Left colon (tissue), 2 donors: Measurements from ENCODE around the gene SS18L1. TPM values are rescaled to one million over a fixed set of nuclear protein-coding genes. Genes with fewer than 3 reads are reported as not detected.

ENCODE experiments used
- ATAC-seq: fragments of 200-7000 bp; cut with Tn5 transposase; one replicate; pipeline ENCODE4 v1.9.1; 2020; ENCODE audit warnings: mild to moderate bottlenecking, moderate library complexity
- DNase-seq, 2 donors: peaks; one replicate each; pipeline ENCODE4 v3.0.0-alpha.2; 2020
- intact Hi-C, 2 donors: fragments of 100-400 bp; cut with DNase I in 1 of 2; cut with micrococcal nuclease in 1 of 2; formaldehyde crosslinking; loops; one replicate each; pipeline versions ENCODE4 v1.11.2 to v1.14.0; 2022; cut with DNase I, micrococcal nuclease
- total RNA-seq, 2 donors: library from RNA; stranded (reverse); fragmentation: NEBNext Ultra II Directional; extraction: Animal tissue kit (Norgen Biotek cat#: 25700); gene quantifications; one replicate each; pipeline ENCODE4 v1.2.1, GENCODE V29; 2021
- donor health status: DM: no; HTN: no; CAD: no.
- donor health status: DM: yes; HTN: yes; CAD: no.

SS18L1 gene
- total RNA-seq, 2 donors from 2014 or later: 11.3 to 17.2 TPM

DNA sequence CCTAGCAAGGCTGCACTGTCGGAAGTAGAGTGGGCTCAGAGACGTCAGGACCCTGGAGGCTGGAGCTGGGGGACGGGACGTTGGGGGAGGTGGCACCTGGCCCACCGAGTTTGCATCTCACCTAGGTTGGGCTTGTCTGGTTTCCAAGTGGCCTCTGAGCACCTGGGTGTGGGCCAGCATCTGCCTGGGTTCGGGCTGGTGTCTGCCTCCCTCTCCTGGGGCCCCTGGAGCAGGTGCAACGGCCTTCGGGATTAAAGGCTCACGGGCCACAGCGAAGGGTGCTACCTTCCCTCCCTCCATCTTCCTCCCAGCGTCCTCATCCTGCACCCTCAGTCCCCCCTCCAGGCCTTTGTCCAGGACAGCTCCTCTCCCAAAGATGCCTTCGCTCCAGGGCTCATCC, 70.5 kb downstream of the SS18L1 start:
- DNase-seq (no peak), ATAC-seq (no peak)
- intact Hi-C loops: no loop called here

DNA sequence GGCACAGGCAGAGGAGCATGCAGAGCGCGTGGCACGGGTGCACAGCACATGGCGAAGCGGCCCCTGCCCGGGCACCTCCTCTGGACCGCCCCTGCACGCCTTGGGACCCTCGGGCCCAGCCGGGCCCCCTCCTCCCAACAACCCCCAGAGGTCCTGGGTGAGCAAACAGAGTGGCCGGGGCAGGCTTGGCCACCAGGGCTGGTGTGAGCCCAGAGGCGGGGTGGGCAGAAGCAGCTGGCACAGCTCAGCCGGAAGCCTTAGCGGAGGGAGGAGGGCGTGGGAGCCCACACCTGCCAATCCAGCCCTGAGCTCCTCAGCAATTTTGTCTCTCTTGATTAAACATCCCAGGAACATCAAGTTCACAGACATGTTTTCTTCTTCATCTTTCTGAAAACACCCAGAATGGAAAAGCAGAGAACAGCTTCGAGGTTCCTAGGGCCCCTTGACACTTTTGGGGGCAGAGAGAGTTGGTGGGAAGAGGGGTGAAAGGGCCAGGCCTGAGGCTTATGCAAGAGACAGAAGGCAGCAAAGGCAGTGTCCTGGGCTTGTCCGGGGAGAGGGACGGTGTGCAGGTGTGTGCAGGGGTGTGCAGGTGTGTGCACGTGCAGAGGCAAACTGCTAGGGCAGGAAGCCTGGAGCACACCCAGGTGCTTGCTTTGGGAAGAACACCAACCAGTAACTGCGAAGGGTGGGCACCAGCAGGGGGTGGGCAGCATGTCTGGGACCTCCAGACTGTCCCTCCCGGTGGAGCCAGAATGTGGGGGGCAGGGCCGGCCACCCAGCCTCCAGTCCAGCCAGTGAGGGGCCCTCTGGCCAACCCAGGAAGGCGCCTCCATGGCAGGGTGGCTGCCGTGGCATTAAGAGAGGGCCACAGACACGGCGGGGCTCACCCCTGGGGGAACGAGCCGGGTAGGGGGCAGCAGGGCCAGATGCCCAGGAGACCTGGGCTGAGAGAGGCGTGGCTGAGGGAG, 71.7 kb downstream of the SS18L1 start:
- intact Hi-C loops: no loop called here
- no peak for ATAC-seq
- DNase-seq: no peak

- intact Hi-C loops: no loop called here
- DNase-seq (no peak), ATAC-seq (no peak)
Observed at GRCh38 chr20:62215991-62216635, 72.5 kb downstream of the SS18L1 start.

GRCh38 chr20:62216636-62217566, 73.3 kb downstream of the SS18L1 start:
- no peak for ATAC-seq
- no peak for DNase-seq
- intact Hi-C loops: no loop called here

GRCh38 chr20:62217913-62218773, 74.6 kb downstream of the SS18L1 start:
- DNase-seq (no peak), ATAC-seq (no peak)
- intact Hi-C loops: no loop called here

- intact Hi-C loops: no loop called here
- DNase-seq (no peak), ATAC-seq (peak; percentile 17)
Observed at GRCh38 chr20:62219101-62219991, 75.8 kb downstream of the SS18L1 start.

- intact Hi-C loops: no loop called here
- peak in 1 of 2 donors; percentile 42 for DNase-seq
- peak; percentile 83 for ATAC-seq
Observed at GRCh38 chr20:62219992-62220665, 76.6 kb downstream of the SS18L1 start, which contains the start of gene HRH3. TSS of gene HRH3 (minus strand) at chr20:62220278. CDS start at chr20:62219970, 308 bp downstream.

GRCh38 chr20:62220666-62221568, 77.3 kb downstream of the SS18L1 start:
- DNase-seq (no peak), ATAC-seq (peak; percentile 15)
- intact Hi-C loops: no loop called here

DNA sequence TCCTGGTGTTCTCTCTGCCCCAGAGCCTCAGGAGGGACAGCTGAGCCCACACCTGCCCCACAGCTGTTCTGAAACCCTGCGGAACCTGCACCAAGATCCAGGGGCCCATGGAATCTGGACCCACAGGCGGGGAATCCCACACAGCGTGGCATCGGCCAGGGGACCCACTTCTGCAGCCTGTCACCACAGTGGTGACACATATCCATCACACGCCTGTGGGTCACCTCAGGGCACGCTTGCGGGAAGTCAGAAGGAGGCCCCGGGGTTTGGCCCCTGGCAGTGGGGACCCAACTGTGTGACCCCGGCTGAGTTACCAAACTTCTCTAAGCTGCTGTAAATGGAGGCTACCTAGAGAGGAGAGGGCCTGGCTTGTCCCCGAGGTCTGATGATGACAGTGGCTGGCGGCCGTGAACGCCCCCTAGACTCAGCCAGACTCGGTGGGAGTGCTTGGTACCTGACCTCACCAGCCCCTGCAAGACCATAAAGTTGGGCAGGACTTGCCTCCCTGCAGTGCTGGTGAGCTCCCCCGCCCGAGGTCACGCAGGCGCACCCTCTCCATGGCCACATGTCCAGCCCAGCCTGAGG, 78.8 kb downstream of the SS18L1 start:
- intact Hi-C loops: no loop called here
- ATAC-seq (no peak), DNase-seq (no peak)

- intact Hi-C loops: no loop called here
- ATAC-seq (no peak), DNase-seq (no peak)
Observed at GRCh38 chr20:62222972-62223371, 79.4 kb downstream of the SS18L1 start.

DNA sequence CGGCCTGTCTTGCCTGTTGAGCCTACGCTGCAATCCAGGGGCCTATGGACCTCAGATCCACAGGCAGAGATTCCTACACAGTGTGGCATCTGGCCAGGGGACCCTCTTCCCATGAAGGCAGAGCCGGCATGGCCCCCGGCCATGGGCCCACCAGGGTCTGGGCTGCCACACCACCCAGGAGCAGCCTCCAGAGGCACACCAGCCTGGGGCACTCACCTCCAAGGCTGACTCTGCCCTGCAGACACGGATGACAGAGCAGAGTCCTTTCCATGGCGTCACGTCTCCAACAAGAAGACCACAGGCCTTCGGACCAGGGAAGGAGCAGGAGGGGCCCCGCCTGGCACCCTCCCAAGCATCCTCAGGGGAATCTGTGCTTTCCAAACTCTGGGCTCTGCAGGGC, 80.0 kb downstream of the SS18L1 start:
- ATAC-seq: no peak
- no peak for DNase-seq
- intact Hi-C loops: no loop called here

GRCh38 chr20:62224113-62224855, 80.7 kb downstream of the SS18L1 start:
- DNase-seq: no peak

DNA sequence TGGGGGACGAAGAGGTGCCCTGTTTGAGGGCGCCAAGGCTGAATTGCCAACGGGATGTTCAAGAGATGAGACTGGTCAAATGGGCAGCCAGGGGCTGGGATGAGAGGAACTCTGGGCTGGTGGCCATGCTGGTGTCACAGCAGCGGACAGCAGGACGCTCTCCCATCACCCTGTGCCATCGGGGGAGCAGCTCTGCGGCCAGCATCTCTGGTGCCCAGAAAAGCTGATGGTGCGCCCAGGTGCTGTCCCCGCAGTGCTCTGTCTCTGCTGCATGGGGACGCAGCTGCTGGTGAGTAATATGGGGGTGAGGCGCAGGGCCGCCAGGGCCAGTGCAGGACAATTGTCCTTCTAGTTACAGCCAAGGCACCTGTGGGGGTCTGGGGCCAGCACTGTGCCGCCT, 81.5 kb downstream of the SS18L1 start:
- intact Hi-C loops: no loop called here
- ATAC-seq (no peak), DNase-seq (no peak)

More at GRCh38 chr20:62224113-62224855, 80.7 kb downstream of the SS18L1 start:
- no peak for ATAC-seq
- intact Hi-C loops: no loop called here

GRCh38 chr20:62225820-62226635, 82.5 kb downstream of the SS18L1 start:
- intact Hi-C loops: no loop called here
- ATAC-seq (no peak), DNase-seq (no peak)
